ENCODE results near the gene P4HB.

The P4HB gene

GRCh38 chr17:81898029-81898866 is 37.9 kb upstream of the P4HB start:
- peak; percentile 81 for DNase-seq (ENCODE audit: low spot score)

GRCh38 chr17:81895400-81895799 is 35.1 kb upstream of the P4HB start:
- DNase-seq (ENCODE audit: low spot score), result no peak

- DNase-seq (ENCODE audit: low spot score), result no peak
Observed at GRCh38 chr17:81891303-81891552, 30.9 kb upstream of the P4HB start.

- peak; percentile 46 for DNase-seq (ENCODE audit: low spot score)
Observed at GRCh38 chr17:81890447-81891302, 30.3 kb upstream of the P4HB start.

GRCh38 chr17:81889602-81890001 is 29.3 kb upstream of the P4HB start:
- DNase-seq (ENCODE audit: low spot score), result no peak

- no peak for DNase-seq (ENCODE audit: low spot score)
Observed at GRCh38 chr17:81888988-81889595, 28.8 kb upstream of the P4HB start.

- DNase-seq (ENCODE audit: low spot score), result no peak
Observed at GRCh38 chr17:81888105-81888987, 28.0 kb upstream of the P4HB start.

GRCh38 chr17:81885869-81886548 is 25.7 kb upstream of the P4HB start:
- peak; percentile 53 for DNase-seq (ENCODE audit: low spot score)

- no peak for DNase-seq (ENCODE audit: low spot score)
Observed at GRCh38 chr17:81885454-81885853, 25.1 kb upstream of the P4HB start.

- no peak for DNase-seq (ENCODE audit: low spot score)
Observed at GRCh38 chr17:81884968-81885367, 24.6 kb upstream of the P4HB start.

- no peak for DNase-seq (ENCODE audit: low spot score)
Observed at GRCh38 chr17:81884520-81884919, 24.2 kb upstream of the P4HB start.

- peak; percentile 1 for DNase-seq (ENCODE audit: low spot score)
Observed at GRCh38 chr17:81879121-81879520, 18.8 kb upstream of the P4HB start.

- DNase-seq (ENCODE audit: low spot score), result no peak
Observed at GRCh38 chr17:81878294-81878693, 18.0 kb upstream of the P4HB start.

GRCh38 chr17:81877569-81877968 is 17.2 kb upstream of the P4HB start:
- no peak for DNase-seq (ENCODE audit: low spot score)

GRCh38 chr17:81871387-81872230 is 11.3 kb upstream of the P4HB start:
- peak; percentile 99 for DNase-seq (ENCODE audit: low spot score)

GRCh38 chr17:81870981-81871386 is 10.6 kb upstream of the P4HB start, which contains the start of gene ARHGDIA:
Gene ARHGDIA, minus strand, starts transcription at chr17:81871337. Its CDS starts 1,407 bp downstream, at chr17:81869930.
- no peak for DNase-seq (ENCODE audit: low spot score)

GRCh38 chr17:81870131-81870980 is 10.0 kb upstream of the P4HB start:
- DNase-seq (ENCODE audit: low spot score), result peak; percentile 49

- peak; percentile 62 for DNase-seq (ENCODE audit: low spot score)
Observed at GRCh38 chr17:81869221-81870130, 9.1 kb upstream of the P4HB start.
